HG02870 (cell line): Measurements from ENCODE around the gene ZNF664.

Source experiments
- ATAC-seq: cut with Tn5 transposase; IDR thresholded peaks from one replicate; pipeline ENCODE4 v1.9.1; 2021; ENCODE audit warnings: mild to moderate bottlenecking, moderate library complexity; ENCODE audit not compliant: unreplicated experiment

ZNF664 gene

GRCh38 chr12:124028555-124028925, 55.5 kb downstream of the ZNF664 start:
- no peak for ATAC-seq

DNA sequence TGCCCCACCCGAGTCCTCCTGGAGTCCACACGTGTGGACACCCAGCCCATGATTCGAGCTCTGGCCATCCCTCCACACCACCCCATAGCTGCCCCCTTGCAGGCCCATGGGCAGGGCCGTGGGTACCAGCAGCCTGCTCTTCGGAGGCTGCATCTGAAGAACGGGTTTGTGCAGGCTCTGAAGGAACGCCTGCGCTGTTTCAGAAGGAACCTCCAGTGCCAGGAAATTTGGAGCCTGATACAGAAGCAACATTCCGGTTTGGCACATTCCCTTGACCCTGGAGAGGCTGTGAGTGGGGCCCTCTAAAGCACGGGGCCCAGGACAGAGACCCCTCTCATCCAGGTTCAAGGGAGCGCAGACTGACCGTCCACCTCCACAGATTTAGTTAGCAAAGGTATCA, 57.0 kb downstream of the ZNF664 start:
- no peak for ATAC-seq

DNA sequence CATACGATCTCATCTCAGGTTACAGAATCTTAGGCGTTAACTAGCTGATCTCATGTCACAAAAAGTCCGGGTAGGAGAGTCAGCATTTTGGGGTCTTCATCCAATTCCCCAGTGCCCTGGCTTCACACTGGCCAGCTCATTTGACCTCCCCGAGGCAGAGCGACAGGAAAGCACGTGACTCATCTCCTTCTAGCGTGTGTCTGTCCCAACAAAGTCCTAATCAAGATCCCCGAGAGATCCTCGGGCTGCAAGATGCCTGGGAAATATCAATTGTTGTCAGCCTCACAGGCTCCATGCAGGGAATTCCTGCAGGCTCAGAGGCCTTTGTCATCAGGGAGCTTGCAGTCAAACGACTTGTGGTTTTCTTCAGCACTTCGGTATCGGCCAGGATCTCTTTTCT, 57.5 kb downstream of the ZNF664 start:
- ATAC-seq, result no peak

- ATAC-seq, result no peak
Observed at GRCh38 chr12:124031058-124031457, 58.0 kb downstream of the ZNF664 start.

- no peak for ATAC-seq
Observed at GRCh38 chr12:124032265-124032886, 59.4 kb downstream of the ZNF664 start.

- ATAC-seq, result no peak
Observed at GRCh38 chr12:124033859-124034258, 60.8 kb downstream of the ZNF664 start.

DNA sequence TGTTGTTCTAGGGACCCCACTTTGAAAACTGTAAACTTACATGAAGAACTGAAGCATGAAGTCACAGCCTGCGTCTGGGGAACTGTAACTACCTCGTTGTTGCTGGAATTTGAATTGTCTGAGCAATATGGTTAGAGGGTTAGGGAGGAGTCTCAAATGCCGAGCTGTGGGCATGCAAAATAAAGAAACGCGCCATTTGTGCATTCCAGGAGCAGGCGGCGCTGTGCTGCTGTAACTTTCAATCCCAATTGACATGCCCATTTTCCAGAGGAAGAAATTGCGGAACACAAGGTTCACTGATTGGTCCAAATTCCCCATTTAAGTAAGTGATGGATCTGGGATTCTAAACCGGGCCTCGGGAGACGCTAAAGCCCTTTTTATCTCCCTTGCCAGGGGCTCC, 61.3 kb downstream of the ZNF664 start:
- ATAC-seq, result no peak

- no peak for ATAC-seq
Observed at GRCh38 chr12:124035163-124035562, 62.1 kb downstream of the ZNF664 start.

- no peak for ATAC-seq
Observed at GRCh38 chr12:124036171-124036598, 63.2 kb downstream of the ZNF664 start.

GRCh38 chr12:124036657-124037109, 63.7 kb downstream of the ZNF664 start:
- ATAC-seq, result no peak

DNA sequence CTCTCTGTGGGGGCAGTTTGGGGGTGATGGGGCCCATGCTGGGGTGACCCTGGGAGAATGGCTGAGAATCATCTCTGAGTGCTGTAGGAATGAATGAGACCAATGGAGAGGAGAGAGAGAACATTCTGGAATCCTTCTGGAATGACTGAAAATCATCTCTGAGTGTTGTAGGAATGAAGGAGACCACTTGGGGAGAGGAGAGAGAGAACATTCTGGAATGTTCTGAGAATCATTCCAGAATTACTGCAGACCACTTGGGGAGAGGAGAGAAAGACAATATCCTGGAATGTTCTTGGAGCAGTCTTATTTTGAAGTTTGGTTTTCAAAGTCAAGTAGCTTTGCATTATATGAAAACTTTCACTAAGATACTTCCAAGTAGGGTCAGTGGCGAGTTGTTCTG, 64.3 kb downstream of the ZNF664 start:
- no peak for ATAC-seq

DNA sequence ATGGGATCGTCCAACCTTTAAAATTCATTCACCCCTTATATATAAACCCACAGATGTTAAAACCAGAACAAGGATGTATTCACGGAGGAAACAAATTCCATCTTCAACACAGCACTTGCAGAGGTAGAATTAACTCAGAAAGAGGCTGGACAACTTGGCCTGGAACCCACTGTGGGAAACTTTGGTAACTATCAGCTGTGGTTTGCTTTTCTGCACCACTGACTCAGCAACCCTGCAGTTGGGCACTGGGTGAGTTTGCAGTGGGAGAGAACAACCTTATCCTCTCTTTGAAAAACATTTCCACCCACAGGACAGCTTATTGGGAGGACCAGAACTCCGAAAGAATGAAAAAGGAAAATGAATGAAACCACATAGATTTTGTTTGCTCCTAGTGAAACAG, 66.3 kb downstream of the ZNF664 start:
- ATAC-seq, result no peak

GRCh38 chr12:124040291-124040690, 67.3 kb downstream of the ZNF664 start:
- no peak for ATAC-seq

- ATAC-seq, result no peak
Observed at GRCh38 chr12:124040737-124041136, 67.7 kb downstream of the ZNF664 start.

DNA sequence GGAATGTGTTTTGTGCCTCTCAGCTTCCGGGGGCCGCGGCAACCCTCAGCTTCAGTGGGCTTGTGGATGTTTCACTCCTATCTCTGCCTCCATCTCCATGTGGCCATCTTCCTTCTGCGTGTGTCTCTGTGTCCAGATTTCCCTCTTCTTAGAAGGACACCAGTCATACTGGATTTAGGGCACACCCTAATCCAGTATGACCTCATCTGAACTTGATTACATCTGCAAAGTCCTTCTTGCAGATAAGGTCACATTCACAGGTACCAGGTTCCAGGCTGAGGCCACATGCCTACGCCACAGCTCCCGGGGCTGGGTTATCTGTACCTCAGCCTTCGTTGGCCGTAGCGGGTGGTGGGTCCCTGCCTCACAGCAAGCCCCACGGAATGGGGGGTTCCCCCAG, 68.9 kb downstream of the ZNF664 start:
- ATAC-seq, result no peak

DNA sequence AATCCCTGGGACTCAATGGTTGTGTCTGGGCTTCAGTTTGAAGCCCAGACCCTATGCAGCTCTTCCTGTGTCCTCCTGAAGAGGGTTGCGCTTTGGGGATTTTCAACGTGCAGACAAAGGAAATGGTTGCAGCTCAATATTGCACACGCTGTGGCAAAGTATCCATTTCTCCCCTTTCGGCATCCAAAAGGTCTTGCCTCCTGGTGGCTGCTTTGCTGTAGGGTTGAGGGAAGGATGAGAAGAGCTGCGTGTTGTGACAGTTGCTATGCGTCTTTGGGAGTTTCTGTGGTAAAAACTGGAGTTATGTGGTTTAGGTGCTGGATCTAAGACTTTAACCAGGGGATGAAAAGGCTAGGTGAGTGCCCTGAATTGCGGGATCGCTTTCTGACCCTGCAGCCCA, 71.0 kb downstream of the ZNF664 start:
- ATAC-seq, result no peak

- ATAC-seq, result no peak
Observed at GRCh38 chr12:124044809-124045321, 71.8 kb downstream of the ZNF664 start.

- ATAC-seq, result no peak
Observed at GRCh38 chr12:124045671-124046455, 72.8 kb downstream of the ZNF664 start.

DNA sequence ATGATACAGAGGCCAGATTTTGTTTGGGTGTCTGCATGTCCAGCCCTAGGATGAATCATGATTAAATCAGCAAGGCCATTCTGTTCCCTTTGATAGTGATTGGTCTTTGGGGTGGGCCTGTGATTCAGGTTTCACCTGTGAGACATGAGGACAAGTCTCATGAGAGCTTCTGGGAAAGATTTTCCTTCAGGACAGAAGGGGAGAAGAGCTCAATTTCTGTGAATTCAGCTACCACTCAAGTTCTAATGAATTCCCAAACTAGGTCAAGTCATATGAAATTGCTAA, 73.4 kb downstream of the ZNF664 start:
- no peak for ATAC-seq

- no peak for ATAC-seq
Observed at GRCh38 chr12:124047045-124047566, 74.1 kb downstream of the ZNF664 start.

DNA sequence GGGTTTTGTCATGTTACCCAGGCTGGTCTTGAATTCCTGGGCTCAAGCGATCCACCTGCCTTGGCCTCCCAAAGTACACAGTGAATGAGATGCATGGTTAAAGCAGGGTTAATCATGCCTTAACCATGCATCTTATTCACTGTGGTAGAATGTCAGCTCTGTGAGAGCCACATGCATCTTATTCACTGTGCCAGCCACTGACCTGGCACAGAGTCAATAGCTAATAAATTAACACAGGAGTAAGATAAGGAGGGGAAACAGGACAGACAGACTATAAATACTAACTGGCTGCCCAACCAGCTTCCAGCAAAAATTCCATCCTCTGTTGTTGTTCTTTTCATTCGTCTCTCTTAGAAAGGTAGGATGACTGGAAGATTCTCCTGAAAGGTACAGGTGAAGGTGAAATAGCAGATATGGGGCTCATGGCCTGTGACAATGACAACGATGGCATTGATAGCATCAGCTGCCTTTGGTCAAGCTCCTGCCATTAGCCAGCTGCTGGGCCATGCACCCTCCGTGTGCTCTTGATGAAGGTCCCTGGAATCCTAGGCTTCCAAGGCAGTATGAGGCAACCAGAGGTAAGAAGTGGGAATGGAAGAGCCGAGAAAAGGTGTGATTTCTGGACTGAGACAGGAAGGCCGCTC, 76.6 kb downstream of the ZNF664 start:
- no peak for ATAC-seq

DNA sequence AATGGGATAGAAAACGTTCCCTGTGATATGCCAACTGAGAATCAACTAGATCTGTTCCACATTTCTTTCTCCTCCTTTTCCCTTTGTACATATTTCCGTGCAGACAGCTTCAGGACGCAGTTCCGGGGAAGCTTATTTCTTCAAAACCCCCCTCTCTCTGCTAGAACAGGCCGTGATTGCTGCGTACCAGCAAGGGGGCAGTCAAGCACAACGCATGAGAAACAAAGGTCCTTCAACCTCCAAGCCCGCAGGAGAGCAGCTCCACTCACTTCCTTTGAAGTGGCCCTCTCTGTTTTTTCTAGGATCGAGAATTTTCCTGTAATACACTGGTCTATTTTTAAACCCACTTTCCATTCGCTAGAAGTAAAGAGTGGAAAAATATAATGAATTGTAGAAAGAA, 80.8 kb downstream of the ZNF664 start:
- no peak for ATAC-seq
